Transverse colon (tissue), 4 donors: Measurements from ENCODE around the gene AQP12B.

Experiments
- EP300 ChIP-seq: sonication (generic); formaldehyde crosslinking; IDR thresholded peaks from one replicate; pipeline ENCODE4 v1.6.1; 2017; ENCODE audit warnings: antibody characterized with exemption, low read depth
- POLR2A ChIP-seq: fragments of 450-650 bp; IDR thresholded peaks from one replicate; pipeline ENCODE4 v1.6.1; 2016; ENCODE audit warnings: antibody characterized with exemption, mild to moderate bottlenecking, moderate library complexity
- POLR2AphosphoS5 ChIP-seq, 3 donors: sonication (generic); formaldehyde crosslinking; IDR thresholded peaks; one replicate each; pipeline ENCODE4 v1.6.1; 2016; ENCODE audit warnings: antibody characterized with exemption in 3 of 3
- TF ChIP-seq, protein P1 (sequence below), 5 experiments: fragments of 200-600 bp in 3 of 5; fragments of 450-650 bp in 2 of 5; sonication (generic) in 3 of 5; IDR thresholded peaks; 1 replicate in 2 of 5; 2 replicates in 3 of 5; pipeline ENCODE4 v1.5.1; 2016 to 2017; ENCODE audit warnings: antibody characterized with exemption in 5 of 5, inconsistent platforms in 3 of 5, mild to moderate bottlenecking in 2 of 5, moderate library complexity in 1 of 5

GRCh38 chr2:240707043-240707756, 24.5 kb upstream of the AQP12B start:
- TF ChIP-seq POLR2AphosphoS5 (IDR thresholded peaks at IDR 0.05), result no peak
- TF ChIP-seq, protein P1, sequence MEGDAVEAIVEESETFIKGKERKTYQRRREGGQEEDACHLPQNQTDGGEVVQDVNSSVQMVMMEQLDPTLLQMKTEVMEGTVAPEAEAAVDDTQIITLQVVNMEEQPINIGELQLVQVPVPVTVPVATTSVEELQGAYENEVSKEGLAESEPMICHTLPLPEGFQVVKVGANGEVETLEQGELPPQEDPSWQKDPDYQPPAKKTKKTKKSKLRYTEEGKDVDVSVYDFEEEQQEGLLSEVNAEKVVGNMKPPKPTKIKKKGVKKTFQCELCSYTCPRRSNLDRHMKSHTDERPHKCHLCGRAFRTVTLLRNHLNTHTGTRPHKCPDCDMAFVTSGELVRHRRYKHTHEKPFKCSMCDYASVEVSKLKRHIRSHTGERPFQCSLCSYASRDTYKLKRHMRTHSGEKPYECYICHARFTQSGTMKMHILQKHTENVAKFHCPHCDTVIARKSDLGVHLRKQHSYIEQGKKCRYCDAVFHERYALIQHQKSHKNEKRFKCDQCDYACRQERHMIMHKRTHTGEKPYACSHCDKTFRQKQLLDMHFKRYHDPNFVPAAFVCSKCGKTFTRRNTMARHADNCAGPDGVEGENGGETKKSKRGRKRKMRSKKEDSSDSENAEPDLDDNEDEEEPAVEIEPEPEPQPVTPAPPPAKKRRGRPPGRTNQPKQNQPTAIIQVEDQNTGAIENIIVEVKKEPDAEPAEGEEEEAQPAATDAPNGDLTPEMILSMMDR (IDR thresholded peaks at IDR 0.05), result no peak
- TF ChIP-seq EP300, result no peak
- TF ChIP-seq POLR2A, result no peak
